ENCODE measurements around the gene PRR15. TPM values are rescaled to one million over a fixed set of nuclear protein-coding genes. Genes with fewer than 3 reads are reported as not detected.

The PRR15 gene
- total RNA-seq, 2 experiments from 2014 or later = not detected

GRCh38 chr7:29565634-29565981, 2.0 kb downstream of the PRR15 start:
- Histone ChIP-seq H3K4me2 (ENCODE audit: low read length) (no peak overlapping the region), H3K4me3 (ENCODE audit: low read depth, low read length, poor library complexity, severe bottlenecking) (no peak overlapping the region), H3K4me1 (ENCODE audit: insufficient read depth, low read length, poor library complexity, severe bottlenecking) (no peaks in the 10 kb centered on the region), H4K20me1 (ENCODE audit: insufficient read depth, low read length) (no peaks in the 10 kb centered on the region), H3K9me2 (ENCODE audit: insufficient read depth, low read length) (no peaks in the 10 kb centered on the region), H3K9me3 (ENCODE audit: low read length) (no peaks in the 10 kb centered on the region), H3K27ac (ENCODE audit: low read depth, low read length, poor library complexity, severe bottlenecking) (no peak overlapping the region), H3K36me3 (ENCODE audit: insufficient read depth, low read length) (no peaks in the 10 kb centered on the region), H3K79me2 (ENCODE audit: insufficient read depth, low read depth, low read length) (no peaks in the 10 kb centered on the region), H2AFZ (ENCODE audit: low read length) (no peak overlapping the region)
- intact Hi-C loops (cut with micrococcal nuclease; ENCODE audit: unreplicated experiment) = no loop called here
- ChIA-PET POLR2A (no interaction called here), CTCF (ENCODE audit: unreplicated experiment) (no interaction called here)
- TF ChIP-seq CTCF (conservative IDR thresholded peaks at IDR 0.05; ENCODE audit: low read length) (no peak), EZH2phosphoT487 (IDR thresholded peaks at IDR 0.05; ENCODE audit: borderline replicate concordance, low read depth, low read length) (no peak)
- no peak for DNase-seq (ENCODE audit: low spot score)
- BruUV-seq (replicated peaks) = no TSS peak

- no peaks in the 10 kb centered on the region for H3K79me2 ChIP-seq (ENCODE audit: insufficient read depth, low read depth, low read length)
- no peak overlapping the region for H3K4me2 ChIP-seq (ENCODE audit: low read length)
Measured at GRCh38 chr7:29565982-29566746, 2.5 kb downstream of the PRR15 start.

More at GRCh38 chr7:29565982-29566746, 2.5 kb downstream of the PRR15 start:
- POLR2A ChIA-PET = no interaction called here
- BruUV-seq (replicated peaks) = no TSS peak
- Histone ChIP-seq H3K4me1 (ENCODE audit: insufficient read depth, low read length, poor library complexity, severe bottlenecking) (no peaks in the 10 kb centered on the region), H2AFZ (ENCODE audit: low read length) (no peak overlapping the region), H3K9me2 (ENCODE audit: insufficient read depth, low read length) (no peaks in the 10 kb centered on the region), H4K20me1 (ENCODE audit: insufficient read depth, low read length) (no peaks in the 10 kb centered on the region), H3K36me3 (ENCODE audit: insufficient read depth, low read length) (no peaks in the 10 kb centered on the region), H3K9me3 (ENCODE audit: low read length) (no peaks in the 10 kb centered on the region), H3K27ac (ENCODE audit: low read depth, low read length, poor library complexity, severe bottlenecking) (no peak overlapping the region), H3K4me3 (ENCODE audit: low read depth, low read length, poor library complexity, severe bottlenecking) (no peak overlapping the region)
- intact Hi-C loops (cut with micrococcal nuclease; ENCODE audit: unreplicated experiment) = no loop called here
- CTCF ChIA-PET (ENCODE audit: unreplicated experiment) = no interaction called here
- DNase-seq (ENCODE audit: low spot score) = no peak
- TF ChIP-seq EZH2phosphoT487 (IDR thresholded peaks at IDR 0.05; ENCODE audit: borderline replicate concordance, low read depth, low read length) = no peak
- no peak for TF ChIP-seq CTCF (conservative IDR thresholded peaks at IDR 0.05; ENCODE audit: low read length)
